ENCODE results near the gene NALCN. TPM values are rescaled to one million over a fixed set of nuclear protein-coding genes. Genes with fewer than 3 reads are reported as not detected.

Gene NALCN
- total and polyA plus RNA-seq, 4 donors, result 0.11 to 0.64 (median 0.37) TPM

DNA sequence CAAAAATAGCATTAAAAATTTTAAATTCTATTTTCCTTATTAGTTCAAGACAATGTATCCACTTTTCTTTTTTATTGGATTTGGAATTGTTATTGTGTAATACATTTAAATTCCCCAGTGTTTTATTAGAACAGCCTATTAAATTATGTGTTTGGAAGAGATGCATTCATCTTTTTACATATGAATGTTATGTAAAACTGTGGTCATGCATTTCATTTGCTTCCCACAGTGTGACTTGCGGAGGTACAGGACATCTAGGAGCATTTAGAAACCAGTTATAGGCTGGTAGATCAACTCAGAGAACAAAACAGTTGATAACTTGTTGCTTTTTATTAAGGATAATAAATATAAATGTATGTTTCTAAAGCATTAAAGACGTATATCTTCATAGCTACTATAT is 406.2 kb downstream of the NALCN start:
- no peaks in the 10 kb centered on the region for H3K9me3 ChIP-seq (ENCODE audit: control insufficient read depth in 4 of 4, insufficient read depth in 3 of 4, low read length in 3 of 4)
- no peak for ATAC-seq (ENCODE audit: insufficient read depth, low FRiP score)
- no peaks in the 10 kb centered on the region for H3K36me3 ChIP-seq (ENCODE audit: control insufficient read depth in 4 of 4, insufficient read depth in 4 of 4, low read length in 4 of 4)
- no peak overlapping the region for H3K4me3 ChIP-seq
- H3K9ac ChIP-seq (ENCODE audit: insufficient read depth in 1 of 2, low read length in 2 of 2), result no peak overlapping the region
- H3K27me3 ChIP-seq (ENCODE audit: control insufficient read depth in 3 of 3, insufficient read depth in 3 of 3, low read length in 2 of 3), result no peaks in the 10 kb centered on the region
- WGBS, 2 donors, result 90 to 91% methylated on average over 2 of the region's 2 CpGs
- DNase-seq, result no peak
- TF ChIP-seq, protein P1, sequence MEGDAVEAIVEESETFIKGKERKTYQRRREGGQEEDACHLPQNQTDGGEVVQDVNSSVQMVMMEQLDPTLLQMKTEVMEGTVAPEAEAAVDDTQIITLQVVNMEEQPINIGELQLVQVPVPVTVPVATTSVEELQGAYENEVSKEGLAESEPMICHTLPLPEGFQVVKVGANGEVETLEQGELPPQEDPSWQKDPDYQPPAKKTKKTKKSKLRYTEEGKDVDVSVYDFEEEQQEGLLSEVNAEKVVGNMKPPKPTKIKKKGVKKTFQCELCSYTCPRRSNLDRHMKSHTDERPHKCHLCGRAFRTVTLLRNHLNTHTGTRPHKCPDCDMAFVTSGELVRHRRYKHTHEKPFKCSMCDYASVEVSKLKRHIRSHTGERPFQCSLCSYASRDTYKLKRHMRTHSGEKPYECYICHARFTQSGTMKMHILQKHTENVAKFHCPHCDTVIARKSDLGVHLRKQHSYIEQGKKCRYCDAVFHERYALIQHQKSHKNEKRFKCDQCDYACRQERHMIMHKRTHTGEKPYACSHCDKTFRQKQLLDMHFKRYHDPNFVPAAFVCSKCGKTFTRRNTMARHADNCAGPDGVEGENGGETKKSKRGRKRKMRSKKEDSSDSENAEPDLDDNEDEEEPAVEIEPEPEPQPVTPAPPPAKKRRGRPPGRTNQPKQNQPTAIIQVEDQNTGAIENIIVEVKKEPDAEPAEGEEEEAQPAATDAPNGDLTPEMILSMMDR (IDR thresholded peaks at IDR 0.05; ENCODE audit: control extremely low read depth, extremely low read depth), result no peak
- no peaks in the 10 kb centered on the region for H3K4me1 ChIP-seq (ENCODE audit: control insufficient read depth in 5 of 5, insufficient read depth in 5 of 5, low read length in 5 of 5)
- H3K27ac ChIP-seq (ENCODE audit: low read depth in 1 of 2, low read length in 1 of 2), result no peak overlapping the region

DNA sequence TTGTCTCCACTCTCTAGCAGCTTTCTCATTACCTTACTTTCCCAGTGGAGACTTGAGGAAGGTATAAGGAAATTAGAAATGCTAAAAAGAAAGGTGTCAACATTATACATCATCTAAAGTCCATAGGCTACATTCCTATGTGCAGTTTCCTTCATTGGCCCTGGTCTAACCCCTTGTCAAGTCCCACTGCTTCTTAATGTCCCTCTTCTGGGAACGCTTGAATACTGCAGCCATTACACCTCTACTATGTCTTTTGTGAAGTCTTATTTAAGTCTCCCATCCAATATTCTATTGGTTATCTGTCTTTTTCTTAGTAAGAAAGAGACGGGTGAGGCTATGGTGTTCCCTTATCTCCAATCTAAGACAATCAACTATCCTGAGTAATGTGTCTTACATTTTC is 409.1 kb downstream of the NALCN start:
- no peak for ATAC-seq (ENCODE audit: insufficient read depth, low FRiP score)

More for the DNA sequence above, 409.1 kb downstream of the NALCN start:
- no peaks in the 10 kb centered on the region for H3K27me3 ChIP-seq (ENCODE audit: control insufficient read depth in 3 of 3, insufficient read depth in 3 of 3, low read length in 2 of 3)
- H3K4me3 ChIP-seq, result no peak overlapping the region
- H3K9ac ChIP-seq (ENCODE audit: insufficient read depth in 1 of 2, low read length in 2 of 2), result no peak overlapping the region
- H3K9me3 ChIP-seq (ENCODE audit: control insufficient read depth in 4 of 4, insufficient read depth in 3 of 4, low read length in 3 of 4), result no peaks in the 10 kb centered on the region
- no peak for DNase-seq
- H3K4me1 ChIP-seq (ENCODE audit: control insufficient read depth in 5 of 5, insufficient read depth in 5 of 5, low read length in 5 of 5), result no peaks in the 10 kb centered on the region
- no peak overlapping the region for H3K27ac ChIP-seq (ENCODE audit: low read depth in 1 of 2, low read length in 1 of 2)
- TF ChIP-seq, protein P1 (IDR thresholded peaks at IDR 0.05; ENCODE audit: control extremely low read depth, extremely low read depth), result no peak
- no peaks in the 10 kb centered on the region for H3K36me3 ChIP-seq (ENCODE audit: control insufficient read depth in 4 of 4, insufficient read depth in 4 of 4, low read length in 4 of 4)
- WGBS, 2 donors, result 68 to 79% methylated on average over 2 of the region's 2 CpGs

Other genes with a start within 250 kb of the NALCN start
- 1 to 10 TPM; 1.1 to 7.2 TPM for gene ITGBL1, start 36.2 kb upstream of the NALCN start, total RNA-seq
- gene ITGBL1, start 36.2 kb upstream of the NALCN start, polyA plus RNA-seq, result 1 to 10 TPM; 2.0 to 6.0 TPM

Measured in lung (tissue), 12 donors.